Brain microvascular endothelial cell (primary cell): ENCODE data around the gene NTNG1.

Experiments
- DNase-seq: peaks from one replicate; pipeline ENCODE4 v3.0.0-alpha.2; 2020
- H3K27ac ChIP-seq: fragments of 250-450 bp; sonication (Bioruptor Pico); 2 replicates; pipeline ENCODE4 v1.5.1; 2020; ENCODE audit warnings: mild to moderate bottlenecking, moderate library complexity
- H3K27me3 ChIP-seq: fragments of 250-450 bp; sonication (Bioruptor Pico); replicated peaks from 2 replicates; pipeline ENCODE4 v1.5.1; 2020; ENCODE audit warnings: mild to moderate bottlenecking
- H3K36me3 ChIP-seq: fragments of 250-450 bp; sonication (Bioruptor Pico); replicated peaks from 2 replicates; pipeline ENCODE4 v1.5.1; 2020; ENCODE audit warnings: mild to moderate bottlenecking
- H3K4me3 ChIP-seq: 2 replicates; pipeline ENCODE4 v1.5.1; 2011; ENCODE audit warnings: low read depth, mild to moderate bottlenecking, control low read depth, low read length, moderate library complexity
- CTCF ChIP-seq: IDR thresholded peaks from 2 replicates; pipeline ENCODE4 v1.5.1; 2011; ENCODE audit warnings: low read depth, mild to moderate bottlenecking, moderate library complexity, low read length, control low read depth, inconsistent platforms; ENCODE audit errors: missing control alignments
- in situ Hi-C: cut with HindIII; loops from 2 replicates; pipeline ENCODE4 v1.10.0; 2017; ENCODE audit warnings: low sequenced_read_pairs, low pct_ligation_motif_present

NTNG1 gene

GRCh38 chr1:107327446-107327845, 186.6 kb downstream of the NTNG1 start:
- H3K27me3 ChIP-seq = no peaks in the 10 kb centered on the region
- TF ChIP-seq CTCF = no peak
- DNase-seq = no peak
- no peak overlapping the region for H3K27ac ChIP-seq
- H3K36me3 ChIP-seq = no peaks in the 10 kb centered on the region
- in situ Hi-C loops = no loop called here
- no peak overlapping the region for H3K4me3 ChIP-seq

GRCh38 chr1:107328087-107328486, 187.2 kb downstream of the NTNG1 start:
- no peak for DNase-seq

GRCh38 chr1:107339775-107340174, 198.9 kb downstream of the NTNG1 start:
- TF ChIP-seq CTCF = no peak
- in situ Hi-C loops = no loop called here

More at GRCh38 chr1:107328087-107328486, 187.2 kb downstream of the NTNG1 start:
- H3K4me3 ChIP-seq = no peak overlapping the region
- no peak overlapping the region for H3K27ac ChIP-seq
- TF ChIP-seq CTCF = no peak
- in situ Hi-C loops = no loop called here
- H3K36me3 ChIP-seq = no peaks in the 10 kb centered on the region
- H3K27me3 ChIP-seq = no peaks in the 10 kb centered on the region

GRCh38 chr1:107342316-107342715, 201.5 kb downstream of the NTNG1 start:
- Histone ChIP-seq H3K27me3 (no peaks in the 10 kb centered on the region), H3K4me3 (no peak overlapping the region), H3K36me3 (no peaks in the 10 kb centered on the region), H3K27ac (no peak overlapping the region)
- DNase-seq = no peak
- in situ Hi-C loops = no loop called here
- TF ChIP-seq CTCF = no peak

More at GRCh38 chr1:107339775-107340174, 198.9 kb downstream of the NTNG1 start:
- Histone ChIP-seq H3K4me3 (no peak overlapping the region), H3K36me3 (no peaks in the 10 kb centered on the region), H3K27me3 (no peaks in the 10 kb centered on the region), H3K27ac (no peak overlapping the region)
- DNase-seq = no peak

GRCh38 chr1:107342768-107343167, 201.9 kb downstream of the NTNG1 start:
- in situ Hi-C loops = no loop called here
- Histone ChIP-seq H3K36me3 (no peaks in the 10 kb centered on the region), H3K27ac (no peak overlapping the region), H3K27me3 (no peaks in the 10 kb centered on the region), H3K4me3 (no peak overlapping the region)
- DNase-seq = no peak
- TF ChIP-seq CTCF = no peak

GRCh38 chr1:107343601-107344000, 202.8 kb downstream of the NTNG1 start:
- no peak overlapping the region for H3K4me3 ChIP-seq
- no peaks in the 10 kb centered on the region for H3K27me3 ChIP-seq
- no peaks in the 10 kb centered on the region for H3K36me3 ChIP-seq
- TF ChIP-seq CTCF = no peak
- DNase-seq = no peak
- in situ Hi-C loops = no loop called here
- no peak overlapping the region for H3K27ac ChIP-seq
